Endothelial cell of umbilical vein (primary cell): ENCODE results near the gene PLA2R1. TPM values are rescaled to one million over a fixed set of nuclear protein-coding genes. Genes with fewer than 3 reads are reported as not detected.

Experiments
- BruUV-seq: library from RNA; stranded (reverse); fragments of 400-500 nt; replicated peaks from 2 replicates; lab custom pipeline; 2021; lab: Mats Ljungman, UMichigan
- CTCF ChIA-PET: fragments of 300-600, 350-600 bp; sonication (Branson Sonifier 250); formaldehyde crosslinking; loops from one replicate; lab custom pipeline; 2021; ENCODE audit warnings: antibody characterized with exemption, inconsistent platforms; lab: Charles Lee
- POLR2A ChIA-PET: fragments of 300-600, 350-600 bp; sonication (Branson Sonifier 250); formaldehyde crosslinking; loops from one replicate; lab custom pipeline; 2021; ENCODE audit warnings: antibody characterized with exemption, inconsistent platforms; lab: Charles Lee
- DNase-seq: peaks from one replicate; pipeline ENCODE4 v3.0.0-alpha.2; 2011; ENCODE audit warnings: low read depth, low spot score
- FAIRE-seq: peaks from 2 replicates; lab custom pipeline; 2011; peaks lifted over from hg19 to GRCh38; lab: Jason Lieb, UNC
- H2AFZ ChIP-seq: 2 replicates; pipeline ENCODE4 v1.6.0; 2012; ENCODE audit warnings: low read depth, low read length, control low read depth, inconsistent platforms
- H3K27ac ChIP-seq: 2 replicates; pipeline ENCODE4 v1.5.1; 2011; ENCODE audit warnings: low read depth, mild to moderate bottlenecking, control low read depth, low read length, moderate library complexity; ENCODE audit not compliant: insufficient read depth
- H3K27me3 ChIP-seq, 2 experiments: 2 replicates each; pipeline versions ENCODE4 v1.6.0 to v1.6.1; 2011; ENCODE audit warnings: low read length in 2 of 2, mixed read lengths in 1 of 2; ENCODE audit not compliant: control insufficient read depth in 2 of 2, insufficient read depth in 2 of 2
- H3K36me3 ChIP-seq, 2 experiments: 2 replicates in 1 of 2; 3 replicates in 1 of 2; pipeline ENCODE4 v1.5.1; 2011; ENCODE audit warnings: low read length in 2 of 2, mild to moderate bottlenecking in 1 of 2, moderate library complexity in 1 of 2; ENCODE audit not compliant: control insufficient read depth in 2 of 2, insufficient read depth in 2 of 2; ENCODE audit errors: extremely low read depth in 1 of 2
- H3K4me1 ChIP-seq: 3 replicates; pipeline ENCODE4 v1.5.1; 2011; ENCODE audit warnings: mild to moderate bottlenecking, low read length; ENCODE audit not compliant: control insufficient read depth, insufficient read depth; ENCODE audit errors: extremely low read depth
- H3K4me2 ChIP-seq: 2 replicates; pipeline ENCODE4 v1.6.1; 2011; ENCODE audit warnings: low read length, control low read depth, mixed read lengths; ENCODE audit not compliant: insufficient read depth
- H3K4me3 ChIP-seq, 3 experiments: fragments of 200-600 bp in 1 of 3; sonication (generic), shearing (Covaris generic) in 1 of 3; replicated peaks in 1 of 3; 2 replicates each; pipeline ENCODE4 v1.5.1; 2011 to 2016; ENCODE audit warnings: control low read depth in 3 of 3, low read length in 3 of 3, mild to moderate bottlenecking in 2 of 3, inconsistent platforms in 1 of 3, low read depth in 1 of 3, moderate library complexity in 1 of 3; ENCODE audit not compliant: insufficient read depth in 1 of 3
- H3K79me2 ChIP-seq: 2 replicates; pipeline ENCODE4 v1.6.0; 2012; ENCODE audit warnings: low read length, inconsistent platforms; ENCODE audit not compliant: control insufficient read depth, insufficient read depth
- H3K9ac ChIP-seq: replicated peaks from 2 replicates; pipeline ENCODE3; 2011; ENCODE audit warnings: low read length, control low read depth; ENCODE audit not compliant: insufficient read depth; ENCODE audit errors: extremely low read depth
- H3K9me1 ChIP-seq: replicated peaks from 3 replicates; pipeline ENCODE4 v1.6.0; 2011; ENCODE audit warnings: mild to moderate bottlenecking, low read length; ENCODE audit not compliant: control insufficient read depth, insufficient read depth; ENCODE audit errors: extremely low read depth
- H3K9me3 ChIP-seq: replicated peaks from 2 replicates; pipeline ENCODE4 v1.5.1; 2012; ENCODE audit warnings: low read length, inconsistent platforms; ENCODE audit not compliant: control insufficient read depth, insufficient read depth
- H4K20me1 ChIP-seq: replicated peaks from 2 replicates; pipeline ENCODE3; 2011; ENCODE audit warnings: mild to moderate bottlenecking, low read length; ENCODE audit not compliant: control insufficient read depth, insufficient read depth; ENCODE audit errors: extremely low read depth
- EZH2 ChIP-seq: IDR thresholded peaks from 2 replicates; pipeline ENCODE4 v1.6.1; 2012; ENCODE audit warnings: borderline replicate concordance, low read depth, mild to moderate bottlenecking, moderate library complexity, low read length, inconsistent platforms; ENCODE audit not compliant: severe bottlenecking
- FOS ChIP-seq: IDR thresholded peaks from 2 replicates; pipeline ENCODE4 v1.6.1; 2011; ENCODE audit warnings: mild to moderate bottlenecking, low read length, moderate library complexity, borderline replicate concordance; ENCODE audit not compliant: insufficient read depth
- GATA2 ChIP-seq: IDR thresholded peaks from 2 replicates; pipeline ENCODE4 v1.7.0; 2011; ENCODE audit warnings: low read depth, mild to moderate bottlenecking, moderate library complexity, mixed read lengths, low read length; ENCODE audit not compliant: insufficient read length, insufficient read depth
- JUN ChIP-seq: IDR thresholded peaks from 2 replicates; pipeline ENCODE4 v1.6.1; 2011; ENCODE audit warnings: borderline replicate concordance, low read depth; ENCODE audit not compliant: insufficient read length, insufficient read depth
- MAX ChIP-seq: IDR thresholded peaks from 2 replicates; pipeline ENCODE4 v1.6.1; 2011; ENCODE audit not compliant: insufficient read depth, insufficient read length
- MYC ChIP-seq: IDR thresholded peaks from one replicate; pipeline ENCODE4 v1.6.1; 2011; ENCODE audit warnings: mild to moderate bottlenecking, low read depth, low read length
- POLR2A ChIP-seq: IDR thresholded peaks from 2 replicates; pipeline ENCODE4 v1.6.1; 2012; ENCODE audit warnings: low read depth, mild to moderate bottlenecking, control low read depth, low read length
- POLR2AphosphoS5 ChIP-seq: IDR thresholded peaks from 2 replicates; pipeline ENCODE4 v1.6.1; 2012; ENCODE audit warnings: low read depth, mild to moderate bottlenecking, control low read depth, low read length, moderate library complexity; ENCODE audit not compliant: insufficient read depth
- dilution Hi-C: fragments of 300-500 bp; cut with MboI; formaldehyde crosslinking; loops from one replicate; pipeline ENCODE4 v1.15.0; 2019; ENCODE audit warnings: low sequenced_read_pairs; ENCODE audit not compliant: extremely low pct_ligation_motif_present
- intact Hi-C: fragments of 100-400 bp; cut with micrococcal nuclease; formaldehyde crosslinking; loops from one replicate; pipeline ENCODE4 v1.10.0; 2022
- polyA plus RNA-seq, 4 experiments: library from polyadenylated mRNA; depleted of rRNA in 3 of 4; stranded (reverse) in 3 of 4; unstranded in 1 of 4; fragments of >200 nt; gene quantifications; 2 replicates each; pipeline versions ENCODE4 v1.2.1 to v1.2.3, GENCODE V29; 2011 to 2012; ENCODE audit warnings: missing spikeins in 1 of 4
- total RNA-seq: library from RNA; stranded (reverse); gene quantifications from 2 replicates; pipeline ENCODE4 v1.2.3, GENCODE V29; 2021

Gene PLA2R1
- total and polyA plus RNA-seq, 2 donors (not counting 3 experiments of a cell fraction or from before 2014, with no cell fraction given), result 6.9 to 14.4 TPM

- H3K79me2 ChIP-seq, result no peaks in the 10 kb centered on the region
- dilution Hi-C loops, result no loop called here
- DNase-seq, result peak; percentile 61
These were observed 101.4 kb downstream of the PLA2R1 start for GRCh38 chr2:159961037-159961436.

GRCh38 chr2:159960414-159960813 lies 102.0 kb downstream of the PLA2R1 start:
- Histone ChIP-seq H3K9ac (peak overlapping the region; percentile 29), H3K9me1 (no peaks in the 10 kb centered on the region), H3K9me3 (no peaks in the 10 kb centered on the region), H3K4me1 (peaks cover 29% of the 10 kb centered on the region), H3K4me2 (peak overlapping the region; percentile 85), H3K79me2 (no peaks in the 10 kb centered on the region), H3K36me3 (peaks cover 2 to 7% of the 10 kb centered on the region in 2 experiments), H2AFZ (no peak overlapping the region), H4K20me1 (no peaks in the 10 kb centered on the region), H3K27me3 (no peaks in the 10 kb centered on the region), H3K27ac (peak overlapping the region; percentile 64), H3K4me3 (no peak overlapping the region)
- DNase-seq (peak; percentile 84), FAIRE-seq (peak; percentile 46)
- BruUV-seq, result no TSS peak
- intact Hi-C loops (loop anchor here (1.0 to 10.0 kb wide), 3 partner anchors 14 to 346 kb away; partner anchors contain the start of genes BAZ2B and MARCHF7), dilution Hi-C loops (no loop called here)
- ChIA-PET CTCF (interaction anchor here (1.2 to 1.8 kb wide), 3 partner anchors 13 to 23 kb away, joined by 3 to 9 read pairs (median 5); no protein-coding TSS in a partner anchor), POLR2A (no interaction called here)
- TF ChIP-seq JUN (peak; percentile 89), GATA2 (no peak), FOS (peak; percentile 88)

More at GRCh38 chr2:159961037-159961436, 101.4 kb downstream of the PLA2R1 start:
- Histone ChIP-seq H3K4me3 (no peak overlapping the region), H3K4me2 (peak overlapping the region; percentile 85), H3K27me3 (no peaks in the 10 kb centered on the region), H3K9me1 (no peaks in the 10 kb centered on the region), H4K20me1 (no peaks in the 10 kb centered on the region), H3K27ac (peak overlapping the region; percentile 64), H3K9ac (peak overlapping the region; percentile 29), H3K36me3 (peaks cover 1 to 10% of the 10 kb centered on the region in 2 experiments), H3K9me3 (no peaks in the 10 kb centered on the region), H2AFZ (no peak overlapping the region), H3K4me1 (peaks cover 29% of the 10 kb centered on the region)
- intact Hi-C loops, result loop anchor here (10.0 kb wide), 2 partner anchors 246 to 346 kb away; partner anchors contain the start of genes BAZ2B and MARCHF7
- POLR2A ChIA-PET, result no interaction called here
- BruUV-seq, result no TSS peak
- CTCF ChIA-PET, result interaction anchor here (0.9 to 1.5 kb wide), 5 partner anchors 14 to 41 kb away, joined by 3 to 5 read pairs (median 4); no protein-coding TSS in a partner anchor
- no peak for FAIRE-seq
- TF ChIP-seq POLR2A (no peak), MAX (no peak), FOS (no peak), POLR2AphosphoS5 (no peak), EZH2 (no peak), MYC (no peak)
